Endodermal cell (in vitro differentiated cells): ENCODE data around the gene NPS. TPM values are rescaled to one million over a fixed set of nuclear protein-coding genes. Genes with fewer than 3 reads are reported as not detected.

Experiments
- DNase-seq: peaks from one replicate; pipeline ENCODE4 v3.0.0-alpha.2; 2017
- H3K27ac ChIP-seq: 2 replicates; pipeline ENCODE4 v1.5.1; 2013; ENCODE audit warnings: mild to moderate bottlenecking, low read depth, low read length, moderate library complexity
- H3K27me3 ChIP-seq: 2 replicates; pipeline ENCODE4 v1.6.1; 2013; ENCODE audit warnings: mild to moderate bottlenecking, low read length, moderate library complexity; ENCODE audit not compliant: insufficient read depth, control insufficient read depth, poor library complexity, severe bottlenecking
- H3K36me3 ChIP-seq: 2 replicates; pipeline ENCODE4 v1.7.0; 2013; ENCODE audit warnings: mild to moderate bottlenecking, low read length, moderate library complexity; ENCODE audit not compliant: control insufficient read depth, insufficient read depth
- H3K4me1 ChIP-seq: one replicate; pipeline ENCODE4 v1.7.0; 2013; ENCODE audit warnings: low read length; ENCODE audit not compliant: control insufficient read depth, insufficient read depth
- H3K4me3 ChIP-seq: 2 replicates; pipeline ENCODE4 v1.5.1; 2013; ENCODE audit warnings: mild to moderate bottlenecking, low read length, moderate library complexity
- H3K9ac ChIP-seq: 2 replicates; pipeline ENCODE4 v1.6.1; 2013; ENCODE audit warnings: mild to moderate bottlenecking, low read length, moderate library complexity; ENCODE audit not compliant: poor library complexity, severe bottlenecking; ENCODE audit errors: extremely low read depth
- H3K9me3 ChIP-seq: 2 replicates; pipeline ENCODE4 v1.6.1; 2013; ENCODE audit warnings: mild to moderate bottlenecking, low read length, moderate library complexity; ENCODE audit not compliant: control insufficient read depth
- H3K27ac Mint-ChIP-seq: 2 replicates; pipeline ENCODE4 v1.8.0; 2020; ENCODE audit warnings: mixed read lengths
- H3K27me3 Mint-ChIP-seq: 2 replicates; pipeline ENCODE4 v1.8.0; 2021; ENCODE audit warnings: mild to moderate bottlenecking, mixed read lengths; ENCODE audit not compliant: insufficient read depth
- H3K36me3 Mint-ChIP-seq: 2 replicates; pipeline ENCODE4 v1.8.0; 2020; ENCODE audit warnings: low read depth, mixed read lengths
- H3K4me1 Mint-ChIP-seq: 2 replicates; pipeline ENCODE4 v1.8.0; 2020; ENCODE audit warnings: mixed read lengths
- H3K4me3 Mint-ChIP-seq: 2 replicates; pipeline ENCODE4 v1.8.0; 2020; ENCODE audit warnings: mild to moderate bottlenecking, moderate library complexity, mixed read lengths
- H3K9me3 Mint-ChIP-seq: 2 replicates; pipeline ENCODE4 v1.8.0; 2020; ENCODE audit warnings: mild to moderate bottlenecking, mixed read lengths
- CTCF ChIP-seq: fragments of 200-600 bp; sonication (generic); conservative IDR thresholded peaks from 2 replicates; pipeline ENCODE4 v1.5.0; 2021; ENCODE audit warnings: antibody characterized with exemption, mild to moderate bottlenecking
- WGBS, 2 experiments: methylation state at CpG; one replicate each; pipeline versions ENCODE4 v1.1.5 to v1.1.7; 2013; ENCODE audit warnings: missing lambda C conversion rate in 2 of 2, mixed read lengths in 1 of 2; ENCODE audit not compliant: insufficient coverage in 1 of 2, insufficient read length in 1 of 2; 5-methylcytosine and 5-hydroxymethylcytosine counted together
- long read RNA-seq, 4 experiments: library from polyadenylated mRNA in 2 of 4; library from RNA in 1 of 4; library from capped mRNA in 1 of 4; stranded (forward) in 3 of 4; unstranded in 1 of 4; transcript quantifications; one replicate each; pipeline ENCODE4 v2.0.0, GENCODE V29; 2020 to 2021; ENCODE audit warnings: inconsistent platforms in 1 of 4
- polyA plus RNA-seq, 2 experiments: library from polyadenylated mRNA; stranded (reverse); fragments of 50-300 nt; gene quantifications; one replicate each; pipeline ENCODE4 v1.2.3, GENCODE V29; 2013
- total RNA-seq, 2 donors: library from RNA; stranded (reverse); fragmentation: NEBNext Ultra II Directional in 1 of 2; extraction: Animal tissue kit (Norgen Biotek cat#: 25700) in 1 of 2; gene quantifications; 2 replicates in 1 of 2; 3 replicates in 1 of 2; pipeline ENCODE4 v1.2.1, GENCODE V29; 2021

Gene NPS
- not detected for total RNA-seq
- not detected for polyA plus RNA-seq (2013, experiment 1 of 2)
- polyA plus RNA-seq (2013, experiment 2 of 2): not detected
- long read RNA-seq, experiment 1: 0 reads
- long read RNA-seq, experiment 2: 0 reads
- long read RNA-seq, experiment 3: 0 reads
- long read RNA-seq, experiment 4: 0 reads

- DNase-seq: no peak
- 74 to 76% methylated on average over 2 to 4 of the region's 4 CpGs for WGBS, 2 experiments
- H3K27me3 Mint-ChIP-seq: peaks cover 5% of the 10 kb centered on the region
These were observed at the start of gene NPS for GRCh38 chr10:127549009-127549408. TSS of gene NPS (plus strand) at chr10:127549309. CDS start at chr10:127549369, 60 bp downstream.

GRCh38 chr10:127500127-127500526 lies 49.0 kb upstream of the NPS start:
- no peaks in the 10 kb centered on the region for H3K4me1 Mint-ChIP-seq
- no peak overlapping the region for H3K4me3 Mint-ChIP-seq
- H3K27ac ChIP-seq: no peak overlapping the region
- no peak for DNase-seq
- H3K27me3 Mint-ChIP-seq: no peaks in the 10 kb centered on the region
- H3K9ac ChIP-seq: no peak overlapping the region
- TF ChIP-seq CTCF: no peak
- no peak overlapping the region for H3K4me3 ChIP-seq
- no peaks in the 10 kb centered on the region for H3K27me3 ChIP-seq
- no peaks in the 10 kb centered on the region for H3K9me3 ChIP-seq
- no peaks in the 10 kb centered on the region for H3K36me3 ChIP-seq
- 90 to 92% methylated on average over 8 of the region's 8 CpGs for WGBS, 2 experiments
- no peak overlapping the region for H3K27ac Mint-ChIP-seq
- no peaks in the 10 kb centered on the region for H3K36me3 Mint-ChIP-seq
- no peaks in the 10 kb centered on the region for H3K9me3 Mint-ChIP-seq
- no peaks in the 10 kb centered on the region for H3K4me1 ChIP-seq

More at GRCh38 chr10:127549009-127549408, at the start of gene NPS:
- no peak within 1 kb of the TSS for H3K9ac ChIP-seq
- H3K4me3 Mint-ChIP-seq: no peak within 1 kb of the TSS
- H3K27ac ChIP-seq: no peak within 1 kb of the TSS
- no peaks in the 10 kb centered on the region for H3K4me1 ChIP-seq
- H3K27ac Mint-ChIP-seq: no peak within 1 kb of the TSS
- no peak within 1 kb of the TSS for H3K4me3 ChIP-seq
- no peak for TF ChIP-seq CTCF
- no peaks in the 10 kb centered on the region for H3K36me3 ChIP-seq
- peaks cover 6% of the 10 kb centered on the region for H3K9me3 Mint-ChIP-seq
- H3K36me3 Mint-ChIP-seq: no peaks in the 10 kb centered on the region
- no peaks in the 10 kb centered on the region for H3K4me1 Mint-ChIP-seq
- no peaks in the 10 kb centered on the region for H3K27me3 ChIP-seq
- H3K9me3 ChIP-seq: no peaks in the 10 kb centered on the region

- Histone ChIP-seq H3K27me3 (no peaks in the 10 kb centered on the region), H3K4me3 (no peak overlapping the region), H3K36me3 (no peaks in the 10 kb centered on the region), H3K27ac (no peak overlapping the region), H3K9ac (no peak overlapping the region), H3K9me3 (no peaks in the 10 kb centered on the region), H3K4me1 (no peaks in the 10 kb centered on the region)
- H3K27me3 Mint-ChIP-seq: no peaks in the 10 kb centered on the region
- no peaks in the 10 kb centered on the region for H3K9me3 Mint-ChIP-seq
- WGBS, 2 experiments: 92 to 94% methylated on average over 5 to 9 of the region's 9 CpGs
- no peak for TF ChIP-seq CTCF
- H3K4me1 Mint-ChIP-seq: no peaks in the 10 kb centered on the region
- no peaks in the 10 kb centered on the region for H3K36me3 Mint-ChIP-seq
- H3K27ac Mint-ChIP-seq: no peak overlapping the region
- DNase-seq: no peak
- H3K4me3 Mint-ChIP-seq: no peak overlapping the region
These were observed 43.0 kb upstream of the NPS start for GRCh38 chr10:127506094-127506493.
